Activated CD4-positive, alpha-beta memory T cell treated with anti-CD3 and anti-CD28 coated beads, Interleukin-2, amount 10 ng/mL, durations not matched to agents 7 days and 5 days (primary cell): ENCODE results near the gene LRRC47. TPM values are rescaled to one million over a fixed set of nuclear protein-coding genes. Genes with fewer than 3 reads are reported as not detected.
"Not testable (repeated sequence)": the region's sequence is repeated elsewhere in the genome, so short reads cannot be mapped to it uniquely, and the experiment has no call there.

Source experiments
- CTCF ChIA-PET: fragments of 350-600 bp; sonication (Branson Sonifier 250); formaldehyde crosslinking; loops from one replicate; lab custom pipeline; 2021; ENCODE audit warnings: antibody characterized with exemption, inconsistent platforms; lab: Charles Lee
- POLR2A ChIA-PET: fragments of 350-600 bp; sonication (Branson Sonifier 250); formaldehyde crosslinking; loops from one replicate; lab custom pipeline; 2021; ENCODE audit warnings: antibody characterized with exemption; lab: Charles Lee
- DNase-seq: peaks from one replicate; pipeline ENCODE4 v3.0.0-alpha.2; 2020
- H3K27ac Mint-ChIP-seq: one replicate; pipeline ENCODE4 v1.8.0; 2021; ENCODE audit warnings: mild to moderate bottlenecking, mixed read lengths
- H3K27me3 Mint-ChIP-seq: one replicate; pipeline ENCODE4 v1.8.0; 2021; ENCODE audit warnings: mixed read lengths
- H3K36me3 Mint-ChIP-seq: one replicate; pipeline ENCODE4 v1.8.0; 2021; ENCODE audit warnings: low read depth, mixed read lengths
- H3K4me1 Mint-ChIP-seq: one replicate; pipeline ENCODE4 v1.8.0; 2021; ENCODE audit warnings: mixed read lengths
- H3K4me3 Mint-ChIP-seq: one replicate; pipeline ENCODE4 v1.8.0; 2021; ENCODE audit warnings: mild to moderate bottlenecking, mixed read lengths
- H3K9me3 Mint-ChIP-seq: one replicate; pipeline ENCODE4 v1.8.0; 2021; ENCODE audit warnings: mixed read lengths
- total RNA-seq, 2 experiments: library from RNA; stranded (reverse); gene quantifications; one replicate each; pipeline ENCODE4 v1.2.3, GENCODE V29; 2021

The LRRC47 gene
- total RNA-seq, 2 experiments from 2014 or later = 32.4 to 33.5 TPM

- H3K9me3 Mint-ChIP-seq = peaks cover 4% of the 10 kb centered on the region
- no peaks in the 10 kb centered on the region for H3K36me3 Mint-ChIP-seq
- ChIA-PET POLR2A (no interaction called here), CTCF (no interaction called here)
- H3K27me3 Mint-ChIP-seq = no peaks in the 10 kb centered on the region
- no peak for DNase-seq
- H3K27ac Mint-ChIP-seq = no peak overlapping the region
- H3K4me1 Mint-ChIP-seq = no peaks in the 10 kb centered on the region
- H3K4me3 Mint-ChIP-seq = no peak overlapping the region
Observed at GRCh38 chr1:3809680-3810079, 13.4 kb upstream of the LRRC47 start.

- Mint-ChIP-seq H3K27ac (no peak overlapping the region), H3K27me3 (no peaks in the 10 kb centered on the region), H3K4me1 (no peaks in the 10 kb centered on the region), H3K36me3 (no peaks in the 10 kb centered on the region), H3K9me3 (peaks cover 4% of the 10 kb centered on the region), H3K4me3 (no peak overlapping the region)
- no peak for DNase-seq
- ChIA-PET POLR2A (no interaction called here), CTCF (no interaction called here)
Observed at GRCh38 chr1:3807769-3808168, 11.5 kb upstream of the LRRC47 start.

- ChIA-PET POLR2A (no interaction called here), CTCF (no interaction called here)
- Mint-ChIP-seq H3K27ac (no peak overlapping the region), H3K27me3 (peaks cover 4% of the 10 kb centered on the region), H3K4me1 (peaks cover 4% of the 10 kb centered on the region), H3K9me3 (peaks cover 4% of the 10 kb centered on the region), H3K36me3 (no peaks in the 10 kb centered on the region), H3K4me3 (no peak overlapping the region)
- DNase-seq = no peak
Observed at GRCh38 chr1:3805038-3805437, 8.7 kb upstream of the LRRC47 start.

GRCh38 chr1:3804627-3804944, 8.3 kb upstream of the LRRC47 start:
- H3K27ac Mint-ChIP-seq, H3K9me3 Mint-ChIP-seq, H3K4me1 Mint-ChIP-seq, H3K4me3 Mint-ChIP-seq, H3K36me3 Mint-ChIP-seq, DNase-seq, H3K27me3 Mint-ChIP-seq: not testable (repeated sequence)
- ChIA-PET POLR2A (interaction anchor here (1.1 kb wide), 1 partner anchor 54 kb away, joined by 3 read pairs; no protein-coding TSS in a partner anchor), CTCF (interaction anchor here (1.2 kb wide), 1 partner anchor 29 kb away, joined by 4 read pairs; no protein-coding TSS in a partner anchor)

GRCh38 chr1:3803905-3804626, 7.8 kb upstream of the LRRC47 start:
- Mint-ChIP-seq H3K27ac (no peak overlapping the region), H3K36me3 (no peaks in the 10 kb centered on the region), H3K4me3 (no peak overlapping the region), H3K4me1 (peaks cover 4% of the 10 kb centered on the region), H3K27me3 (peaks cover 4% of the 10 kb centered on the region), H3K9me3 (peaks cover 4% of the 10 kb centered on the region)
- POLR2A ChIA-PET = interaction anchor here (1.1 kb wide), 1 partner anchor 54 kb away, joined by 3 read pairs; no protein-coding TSS in a partner anchor
- CTCF ChIA-PET = interaction anchor here (1.2 kb wide), 1 partner anchor 28 kb away, joined by 4 read pairs; no protein-coding TSS in a partner anchor
- no peak for DNase-seq

- POLR2A ChIA-PET, DNase-seq, H3K36me3 Mint-ChIP-seq, H3K27ac Mint-ChIP-seq, H3K4me3 Mint-ChIP-seq, H3K9me3 Mint-ChIP-seq, H3K27me3 Mint-ChIP-seq: not testable (repeated sequence)
- H3K4me1 Mint-ChIP-seq = peaks cover 15% of the 10 kb centered on the region
- CTCF ChIA-PET = interaction anchor here (1.3 to 2.7 kb wide), 2 partner anchors 25 to 29 kb away, joined by 3 to 17 read pairs; no protein-coding TSS in a partner anchor
Observed at GRCh38 chr1:3800795-3801194, 4.5 kb upstream of the LRRC47 start.

GRCh38 chr1:3799976-3800685, 3.8 kb upstream of the LRRC47 start:
- POLR2A ChIA-PET = no interaction called here

GRCh38 chr1:3795453-3796214, 664 bp downstream of the LRRC47 start:
- Mint-ChIP-seq H3K4me1 (peaks cover 42% of the 10 kb centered on the region), H3K27ac (peak overlapping the region; percentile 29), H3K27me3 (peaks cover 2% of the 10 kb centered on the region), H3K4me3 (peak overlapping the region; percentile 79), H3K36me3 (peaks cover 7% of the 10 kb centered on the region), H3K9me3 (no peaks in the 10 kb centered on the region)
- peak; percentile 31 for DNase-seq
- ChIA-PET POLR2A (interaction anchor here (1.0 to 3.0 kb wide), 8 partner anchors 8 to 1218 kb away, joined by 3 to 26 read pairs (median 8); partner anchors contain the start of genes C1orf174, CEP104 and DFFB), CTCF (interaction anchor here (1.2 to 5.0 kb wide), 5 partner anchors 8 to 62 kb away, joined by 3 to 29 read pairs (median 6); partner anchors contain the start of genes CEP104 and DFFB)

More at GRCh38 chr1:3799976-3800685, 3.8 kb upstream of the LRRC47 start:
- DNase-seq = no peak
- CTCF ChIA-PET = interaction anchor here (1.0 kb wide), 1 partner anchor 24 kb away, joined by 5 read pairs; no protein-coding TSS in a partner anchor
- H3K4me1 Mint-ChIP-seq = peaks cover 19% of the 10 kb centered on the region
- H3K4me3 Mint-ChIP-seq = no peak overlapping the region
- no peaks in the 10 kb centered on the region for H3K36me3 Mint-ChIP-seq
- no peaks in the 10 kb centered on the region for H3K9me3 Mint-ChIP-seq
- H3K27me3 Mint-ChIP-seq = peaks cover 4% of the 10 kb centered on the region
- H3K27ac Mint-ChIP-seq = no peak overlapping the region

- ChIA-PET POLR2A (no interaction called here), CTCF (no interaction called here)
- Mint-ChIP-seq H3K4me3 (no peak overlapping the region), H3K27me3 (no peaks in the 10 kb centered on the region), H3K4me1 (peaks cover 53% of the 10 kb centered on the region), H3K36me3 (peaks cover 18% of the 10 kb centered on the region), H3K27ac (no peak overlapping the region), H3K9me3 (no peaks in the 10 kb centered on the region)
- DNase-seq = no peak
Observed at GRCh38 chr1:3790952-3791351, 5.3 kb downstream of the LRRC47 start.

GRCh38 chr1:3790500-3790923, 5.8 kb downstream of the LRRC47 start:
- Mint-ChIP-seq H3K4me1 (peaks cover 53% of the 10 kb centered on the region), H3K9me3 (no peaks in the 10 kb centered on the region), H3K4me3 (no peak overlapping the region), H3K36me3 (peaks cover 19% of the 10 kb centered on the region), H3K27ac (no peak overlapping the region), H3K27me3 (no peaks in the 10 kb centered on the region)
- POLR2A ChIA-PET = no interaction called here
- CTCF ChIA-PET = no interaction called here
- DNase-seq = no peak

- no peak overlapping the region for H3K4me3 Mint-ChIP-seq
- H3K9me3 Mint-ChIP-seq = no peaks in the 10 kb centered on the region
- DNase-seq = no peak
- H3K36me3 Mint-ChIP-seq = peaks cover 26% of the 10 kb centered on the region
- H3K27ac Mint-ChIP-seq = no peak overlapping the region
- H3K27me3 Mint-ChIP-seq = no peaks in the 10 kb centered on the region
- ChIA-PET CTCF (interaction anchor here (0.5 kb wide), 1 partner anchor 40 kb away, joined by 3 read pairs; no protein-coding TSS in a partner anchor), POLR2A (no interaction called here)
- peaks cover 46% of the 10 kb centered on the region for H3K4me1 Mint-ChIP-seq
Observed at GRCh38 chr1:3789421-3790300, 6.6 kb downstream of the LRRC47 start.
